ENCODE results near the gene CTNNBIP1.

DNA sequence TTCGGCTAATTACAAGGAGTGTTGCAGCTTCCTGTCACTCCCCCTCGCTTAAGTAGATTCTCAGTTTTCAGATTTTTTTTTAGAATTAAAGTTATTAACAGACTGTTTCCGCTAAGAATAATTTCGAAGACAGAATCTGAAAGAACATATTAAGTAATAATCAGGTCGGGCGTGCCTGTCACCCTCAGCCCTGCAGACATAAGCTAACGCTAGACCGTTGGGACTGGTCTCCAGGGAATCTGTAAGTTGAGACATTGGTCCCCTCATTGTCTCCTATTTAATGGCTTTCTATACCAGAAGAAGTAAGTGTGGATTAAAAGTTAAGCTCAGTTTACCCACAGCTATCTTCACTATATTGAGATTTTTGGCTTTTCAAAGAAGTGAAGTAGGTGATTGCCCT, 47.7 kb upstream of the CTNNBIP1 start:
- no peak for TF ChIP-seq NCOA6 (IDR thresholded peaks at IDR 0.05)
- no peak for TF ChIP-seq STAG1 (CRISPR knock-in tag; IDR thresholded peaks at IDR 0.05; ENCODE audit: borderline replicate concordance)
- TF ChIP-seq MEF2A (IDR thresholded peaks at IDR 0.05; ENCODE audit: control insufficient read depth, low read depth, low read length) = no peak
- TF ChIP-seq ERF (CRISPR knock-in tag; IDR thresholded peaks at IDR 0.05) = no peak
- TF ChIP-seq, protein P1, sequence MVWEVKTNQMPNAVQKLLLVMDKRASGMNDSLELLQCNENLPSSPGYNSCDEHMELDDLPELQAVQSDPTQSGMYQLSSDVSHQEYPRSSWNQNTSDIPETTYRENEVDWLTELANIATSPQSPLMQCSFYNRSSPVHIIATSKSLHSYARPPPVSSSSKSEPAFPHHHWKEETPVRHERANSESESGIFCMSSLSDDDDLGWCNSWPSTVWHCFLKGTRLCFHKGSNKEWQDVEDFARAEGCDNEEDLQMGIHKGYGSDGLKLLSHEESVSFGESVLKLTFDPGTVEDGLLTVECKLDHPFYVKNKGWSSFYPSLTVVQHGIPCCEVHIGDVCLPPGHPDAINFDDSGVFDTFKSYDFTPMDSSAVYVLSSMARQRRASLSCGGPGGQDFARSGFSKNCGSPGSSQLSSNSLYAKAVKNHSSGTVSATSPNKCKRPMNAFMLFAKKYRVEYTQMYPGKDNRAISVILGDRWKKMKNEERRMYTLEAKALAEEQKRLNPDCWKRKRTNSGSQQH (CRISPR knock-in tag; IDR thresholded peaks at IDR 0.05) = no peak
- TF ChIP-seq ZBTB8A (IDR thresholded peaks at IDR 0.05; ENCODE audit: partially characterized antibody) = no peak
- TF ChIP-seq CHD2 (IDR thresholded peaks at IDR 0.05; ENCODE audit: low read depth, low read length) = no peak
- TF ChIP-seq, protein P2, sequence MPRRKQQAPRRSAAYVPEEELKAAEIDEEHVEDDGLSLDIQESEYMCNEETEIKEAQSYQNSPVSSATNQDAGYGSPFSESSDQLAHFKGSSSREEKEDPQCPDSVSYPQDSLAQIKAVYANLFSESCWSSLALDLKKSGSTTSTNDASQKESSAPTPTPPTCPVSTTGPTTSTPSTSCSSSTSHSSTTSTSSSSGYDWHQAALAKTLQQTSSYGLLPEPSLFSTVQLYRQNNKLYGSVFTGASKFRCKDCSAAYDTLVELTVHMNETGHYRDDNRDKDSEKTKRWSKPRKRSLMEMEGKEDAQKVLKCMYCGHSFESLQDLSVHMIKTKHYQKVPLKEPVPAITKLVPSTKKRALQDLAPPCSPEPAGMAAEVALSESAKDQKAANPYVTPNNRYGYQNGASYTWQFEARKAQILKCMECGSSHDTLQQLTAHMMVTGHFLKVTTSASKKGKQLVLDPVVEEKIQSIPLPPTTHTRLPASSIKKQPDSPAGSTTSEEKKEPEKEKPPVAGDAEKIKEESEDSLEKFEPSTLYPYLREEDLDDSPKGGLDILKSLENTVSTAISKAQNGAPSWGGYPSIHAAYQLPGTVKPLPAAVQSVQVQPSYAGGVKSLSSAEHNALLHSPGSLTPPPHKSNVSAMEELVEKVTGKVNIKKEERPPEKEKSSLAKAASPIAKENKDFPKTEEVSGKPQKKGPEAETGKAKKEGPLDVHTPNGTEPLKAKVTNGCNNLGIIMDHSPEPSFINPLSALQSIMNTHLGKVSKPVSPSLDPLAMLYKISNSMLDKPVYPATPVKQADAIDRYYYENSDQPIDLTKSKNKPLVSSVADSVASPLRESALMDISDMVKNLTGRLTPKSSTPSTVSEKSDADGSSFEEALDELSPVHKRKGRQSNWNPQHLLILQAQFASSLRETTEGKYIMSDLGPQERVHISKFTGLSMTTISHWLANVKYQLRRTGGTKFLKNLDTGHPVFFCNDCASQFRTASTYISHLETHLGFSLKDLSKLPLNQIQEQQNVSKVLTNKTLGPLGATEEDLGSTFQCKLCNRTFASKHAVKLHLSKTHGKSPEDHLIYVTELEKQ (CRISPR knock-in tag; IDR thresholded peaks at IDR 0.05) = no peak
- TF ChIP-seq POU5F1 (IDR thresholded peaks at IDR 0.05; ENCODE audit: borderline replicate concordance, low read depth, low read length, partially characterized antibody) = no peak
- TF ChIP-seq CREB1 (IDR thresholded peaks at IDR 0.05) = no peak
- no peak for TF ChIP-seq CREB1 (CRISPR knock-in tag; IDR thresholded peaks at IDR 0.05)
- TF ChIP-seq, protein P3, sequence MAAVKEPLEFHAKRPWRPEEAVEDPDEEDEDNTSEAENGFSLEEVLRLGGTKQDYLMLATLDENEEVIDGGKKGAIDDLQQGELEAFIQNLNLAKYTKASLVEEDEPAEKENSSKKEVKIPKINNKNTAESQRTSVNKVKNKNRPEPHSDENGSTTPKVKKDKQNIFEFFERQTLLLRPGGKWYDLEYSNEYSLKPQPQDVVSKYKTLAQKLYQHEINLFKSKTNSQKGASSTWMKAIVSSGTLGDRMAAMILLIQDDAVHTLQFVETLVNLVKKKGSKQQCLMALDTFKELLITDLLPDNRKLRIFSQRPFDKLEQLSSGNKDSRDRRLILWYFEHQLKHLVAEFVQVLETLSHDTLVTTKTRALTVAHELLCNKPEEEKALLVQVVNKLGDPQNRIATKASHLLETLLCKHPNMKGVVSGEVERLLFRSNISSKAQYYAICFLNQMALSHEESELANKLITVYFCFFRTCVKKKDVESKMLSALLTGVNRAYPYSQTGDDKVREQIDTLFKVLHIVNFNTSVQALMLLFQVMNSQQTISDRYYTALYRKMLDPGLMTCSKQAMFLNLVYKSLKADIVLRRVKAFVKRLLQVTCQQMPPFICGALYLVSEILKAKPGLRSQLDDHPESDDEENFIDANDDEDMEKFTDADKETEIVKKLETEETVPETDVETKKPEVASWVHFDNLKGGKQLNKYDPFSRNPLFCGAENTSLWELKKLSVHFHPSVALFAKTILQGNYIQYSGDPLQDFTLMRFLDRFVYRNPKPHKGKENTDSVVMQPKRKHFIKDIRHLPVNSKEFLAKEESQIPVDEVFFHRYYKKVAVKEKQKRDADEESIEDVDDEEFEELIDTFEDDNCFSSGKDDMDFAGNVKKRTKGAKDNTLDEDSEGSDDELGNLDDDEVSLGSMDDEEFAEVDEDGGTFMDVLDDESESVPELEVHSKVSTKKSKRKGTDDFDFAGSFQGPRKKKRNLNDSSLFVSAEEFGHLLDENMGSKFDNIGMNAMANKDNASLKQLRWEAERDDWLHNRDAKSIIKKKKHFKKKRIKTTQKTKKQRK (IDR thresholded peaks at IDR 0.05; ENCODE audit: borderline replicate concordance, low read depth, low read length) = no peak
- TF ChIP-seq, protein P4, sequence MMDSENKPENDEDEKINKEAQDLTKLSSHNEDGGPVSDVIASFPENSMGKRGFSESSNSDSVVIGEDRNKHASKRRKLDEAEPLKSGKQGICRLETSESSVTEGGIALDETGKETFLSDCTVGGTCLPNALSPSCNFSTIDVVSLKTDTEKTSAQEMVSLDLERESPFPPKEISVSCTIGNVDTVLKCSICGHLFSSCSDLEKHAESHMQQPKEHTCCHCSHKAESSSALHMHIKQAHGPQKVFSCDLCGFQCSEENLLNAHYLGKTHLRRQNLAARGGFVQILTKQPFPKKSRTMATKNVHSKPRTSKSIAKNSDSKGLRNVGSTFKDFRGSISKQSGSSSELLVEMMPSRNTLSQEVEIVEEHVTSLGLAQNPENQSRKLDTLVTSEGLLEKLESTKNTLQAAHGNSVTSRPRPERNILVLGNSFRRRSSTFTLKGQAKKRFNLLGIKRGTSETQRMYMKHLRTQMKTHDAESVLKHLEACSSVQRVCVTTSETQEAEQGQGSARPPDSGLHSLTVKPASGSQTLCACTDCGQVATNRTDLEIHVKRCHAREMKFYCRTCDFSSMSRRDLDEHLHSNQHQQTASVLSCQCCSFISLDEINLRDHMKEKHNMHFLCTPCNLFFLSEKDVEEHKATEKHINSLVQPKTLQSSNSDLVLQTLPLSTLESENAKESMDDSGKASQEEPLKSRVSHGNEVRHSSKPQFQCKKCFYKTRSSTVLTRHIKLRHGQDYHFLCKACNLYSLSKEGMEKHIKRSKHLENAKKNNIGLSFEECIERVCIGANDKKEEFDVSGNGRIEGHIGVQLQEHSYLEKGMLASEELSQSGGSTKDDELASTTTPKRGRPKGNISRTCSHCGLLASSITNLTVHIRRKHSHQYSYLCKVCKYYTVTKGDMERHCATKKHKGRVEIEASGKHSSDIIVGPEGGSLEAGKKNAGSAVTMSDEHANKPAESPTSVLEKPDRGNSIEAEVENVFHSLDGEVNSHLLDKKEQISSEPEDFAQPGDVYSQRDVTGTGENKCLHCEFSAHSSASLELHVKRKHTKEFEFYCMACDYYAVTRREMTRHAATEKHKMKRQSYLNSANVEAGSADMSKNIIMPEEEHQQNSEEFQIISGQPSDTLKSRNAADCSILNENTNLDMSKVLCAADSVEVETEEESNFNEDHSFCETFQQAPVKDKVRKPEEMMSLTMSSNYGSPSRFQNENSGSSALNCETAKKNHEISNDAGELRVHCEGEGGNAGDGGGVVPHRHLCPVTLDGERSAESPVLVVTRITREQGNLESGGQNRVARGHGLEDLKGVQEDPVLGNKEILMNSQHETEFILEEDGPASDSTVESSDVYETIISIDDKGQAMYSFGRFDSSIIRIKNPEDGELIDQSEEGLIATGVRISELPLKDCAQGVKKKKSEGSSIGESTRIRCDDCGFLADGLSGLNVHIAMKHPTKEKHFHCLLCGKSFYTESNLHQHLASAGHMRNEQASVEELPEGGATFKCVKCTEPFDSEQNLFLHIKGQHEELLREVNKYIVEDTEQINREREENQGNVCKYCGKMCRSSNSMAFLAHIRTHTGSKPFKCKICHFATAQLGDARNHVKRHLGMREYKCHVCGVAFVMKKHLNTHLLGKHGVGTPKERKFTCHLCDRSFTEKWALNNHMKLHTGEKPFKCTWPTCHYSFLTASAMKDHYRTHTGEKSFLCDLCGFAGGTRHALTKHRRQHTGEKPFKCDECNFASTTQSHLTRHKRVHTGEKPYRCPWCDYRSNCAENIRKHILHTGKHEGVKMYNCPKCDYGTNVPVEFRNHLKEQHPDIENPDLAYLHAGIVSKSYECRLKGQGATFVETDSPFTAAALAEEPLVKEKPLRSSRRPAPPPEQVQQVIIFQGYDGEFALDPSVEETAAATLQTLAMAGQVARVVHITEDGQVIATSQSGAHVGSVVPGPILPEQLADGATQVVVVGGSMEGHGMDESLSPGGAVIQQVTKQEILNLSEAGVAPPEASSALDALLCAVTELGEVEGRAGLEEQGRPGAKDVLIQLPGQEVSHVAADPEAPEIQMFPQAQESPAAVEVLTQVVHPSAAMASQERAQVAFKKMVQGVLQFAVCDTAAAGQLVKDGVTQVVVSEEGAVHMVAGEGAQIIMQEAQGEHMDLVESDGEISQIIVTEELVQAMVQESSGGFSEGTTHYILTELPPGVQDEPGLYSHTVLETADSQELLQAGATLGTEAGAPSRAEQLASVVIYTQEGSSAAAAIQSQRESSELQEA (IDR thresholded peaks at IDR 0.05; ENCODE audit: low read depth) = no peak
